ENCODE measurements around the gene PLXNA2.

- TF ChIP-seq CTCF (IDR thresholded peaks at IDR 0.05) (no peak), EZH2 (IDR thresholded peaks at IDR 0.05; ENCODE audit: borderline replicate concordance, insufficient read depth, low read depth, low read length, poor library complexity, severe bottlenecking) (no peak)
Measured at GRCh38 chr1:208024406-208024805, 219.8 kb downstream of the PLXNA2 start.
